Measurements from ENCODE around the gene SH2D6.

GRCh38 chr2:85405201-85406059, 13.1 kb upstream of the SH2D6 start:
- TF ChIP-seq CTCF (IDR thresholded peaks at IDR 0.05) (no peak), POLR2AphosphoS5 (IDR thresholded peaks at IDR 0.05) (no peak)
